Measurements from ENCODE around the gene SHROOM3. TPM values are rescaled to one million over a fixed set of nuclear protein-coding genes. Genes with fewer than 3 reads are reported as not detected.

SHROOM3 gene
- total RNA-seq, 1 donor from 2014 or later: 16.2 TPM

- Histone ChIP-seq H3K27ac (replicated peaks) (peak overlapping the region; percentile 44), H3K36me3 (no peaks in the 10 kb centered on the region), H3K4me3 (no peak overlapping the region), H3K9me3 (replicated peaks) (no peaks in the 10 kb centered on the region), H3K27me3 (ENCODE audit: low read depth) (no peaks in the 10 kb centered on the region), H3K4me1 (peaks cover 36% of the 10 kb centered on the region)
- intact Hi-C loops (cut with micrococcal nuclease): no loop called here
- no peak for DNase-seq
- no peak for TF ChIP-seq CTCF (IDR thresholded peaks at IDR 0.05; ENCODE audit: borderline replicate concordance)
These were observed 222.4 kb downstream of the SHROOM3 start for GRCh38 chr4:76657443-76657842.

- no peak for DNase-seq
- Histone ChIP-seq H3K4me3 (no peak overlapping the region), H3K9me3 (replicated peaks) (no peaks in the 10 kb centered on the region), H3K36me3 (no peaks in the 10 kb centered on the region), H3K27ac (replicated peaks) (peak overlapping the region; percentile 44), H3K4me1 (peaks cover 36% of the 10 kb centered on the region), H3K27me3 (ENCODE audit: low read depth) (no peaks in the 10 kb centered on the region)
- intact Hi-C loops (cut with micrococcal nuclease): no loop called here
- TF ChIP-seq CTCF (IDR thresholded peaks at IDR 0.05; ENCODE audit: borderline replicate concordance): no peak
These were observed 223.4 kb downstream of the SHROOM3 start for GRCh38 chr4:76658231-76659102.

GRCh38 chr4:76659103-76659490 is 224.1 kb downstream of the SHROOM3 start:
- intact Hi-C loops (cut with micrococcal nuclease): no loop called here
- no peak for TF ChIP-seq CTCF (IDR thresholded peaks at IDR 0.05; ENCODE audit: borderline replicate concordance)
- H3K27ac ChIP-seq (replicated peaks): no peak overlapping the region

GRCh38 chr4:76663824-76664223 is 228.8 kb downstream of the SHROOM3 start:
- TF ChIP-seq CTCF (IDR thresholded peaks at IDR 0.05; ENCODE audit: borderline replicate concordance): no peak
- Histone ChIP-seq H3K4me3 (no peak overlapping the region), H3K9me3 (replicated peaks) (no peaks in the 10 kb centered on the region), H3K36me3 (no peaks in the 10 kb centered on the region), H3K27ac (replicated peaks) (no peak overlapping the region), H3K27me3 (ENCODE audit: low read depth) (no peaks in the 10 kb centered on the region), H3K4me1 (peaks cover 14% of the 10 kb centered on the region)
- intact Hi-C loops (cut with micrococcal nuclease): no loop called here
- DNase-seq: no peak

More at GRCh38 chr4:76659103-76659490, 224.1 kb downstream of the SHROOM3 start:
- Histone ChIP-seq H3K27me3 (ENCODE audit: low read depth) (no peaks in the 10 kb centered on the region), H3K4me1 (peaks cover 40% of the 10 kb centered on the region), H3K9me3 (replicated peaks) (no peaks in the 10 kb centered on the region), H3K4me3 (no peak overlapping the region), H3K36me3 (no peaks in the 10 kb centered on the region)
- no peak for DNase-seq

DNA sequence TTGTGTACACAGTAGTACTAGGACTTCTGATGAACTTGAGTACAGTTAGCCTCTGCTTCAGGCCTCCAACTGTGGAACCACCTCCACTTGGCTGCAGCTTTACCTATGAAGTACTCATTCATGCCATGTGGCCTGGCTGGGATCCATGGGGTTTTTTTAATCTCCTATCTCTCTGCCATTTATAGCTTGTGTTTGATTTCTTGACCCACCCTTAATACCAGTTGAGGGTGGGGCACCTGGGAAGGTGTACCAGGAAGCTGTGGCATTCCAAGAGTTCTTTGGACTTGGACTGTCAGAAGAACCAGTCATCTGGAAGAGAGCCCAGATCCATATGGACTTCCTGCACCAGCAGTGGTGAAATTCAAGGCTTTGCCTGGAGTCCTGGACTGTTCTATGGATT is 230.1 kb downstream of the SHROOM3 start:
- H3K4me3 ChIP-seq: no peak overlapping the region
- TF ChIP-seq CTCF (IDR thresholded peaks at IDR 0.05; ENCODE audit: borderline replicate concordance): no peak
- peaks cover 14% of the 10 kb centered on the region for H3K4me1 ChIP-seq
- H3K36me3 ChIP-seq: no peaks in the 10 kb centered on the region
- no peak overlapping the region for H3K27ac ChIP-seq (replicated peaks)
- no peaks in the 10 kb centered on the region for H3K9me3 ChIP-seq (replicated peaks)
- H3K27me3 ChIP-seq (ENCODE audit: low read depth): no peaks in the 10 kb centered on the region
- DNase-seq: no peak
- intact Hi-C loops (cut with micrococcal nuclease): no loop called here
